Measurements from ENCODE around the gene PLAU.
"Not testable (repeated sequence)": the region's sequence is repeated elsewhere in the genome, so short reads cannot be mapped to it uniquely, and the experiment has no call there.

Gene PLAU

DNA sequence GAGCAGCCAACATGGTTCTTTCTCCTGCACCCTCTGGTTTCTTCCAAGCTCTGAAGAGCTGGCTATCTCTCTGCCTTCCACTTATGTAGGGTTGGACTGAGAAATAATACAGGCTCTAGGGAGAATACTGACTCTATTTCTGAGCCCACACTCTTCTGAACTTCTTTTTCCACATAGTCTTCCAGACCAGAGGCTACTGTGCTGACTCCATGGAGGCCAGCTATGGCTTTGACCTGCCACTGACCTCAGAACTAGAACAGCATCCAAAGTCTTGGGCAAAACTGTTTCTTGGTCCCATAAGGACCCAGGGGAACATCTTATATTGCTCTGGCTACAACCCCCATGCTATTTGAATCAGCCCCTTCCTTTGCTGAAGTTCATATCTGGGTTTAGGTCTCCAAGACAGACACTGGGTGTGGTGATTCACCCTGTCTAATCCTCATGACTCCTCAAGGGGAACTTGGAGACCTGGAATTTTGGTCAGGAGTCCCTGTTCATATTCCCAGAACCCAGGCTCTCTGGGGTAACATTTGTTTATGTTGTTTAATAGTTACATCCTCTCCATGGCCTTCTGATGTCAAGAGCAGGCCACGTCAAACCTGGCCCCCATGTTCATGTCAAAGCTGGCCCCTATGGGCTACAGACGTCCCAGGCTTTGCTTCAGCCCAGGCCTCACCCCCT lies 12.1 kb upstream of the PLAU start:
- DNase-seq (ENCODE audit: low spot score), result no peak

DNA sequence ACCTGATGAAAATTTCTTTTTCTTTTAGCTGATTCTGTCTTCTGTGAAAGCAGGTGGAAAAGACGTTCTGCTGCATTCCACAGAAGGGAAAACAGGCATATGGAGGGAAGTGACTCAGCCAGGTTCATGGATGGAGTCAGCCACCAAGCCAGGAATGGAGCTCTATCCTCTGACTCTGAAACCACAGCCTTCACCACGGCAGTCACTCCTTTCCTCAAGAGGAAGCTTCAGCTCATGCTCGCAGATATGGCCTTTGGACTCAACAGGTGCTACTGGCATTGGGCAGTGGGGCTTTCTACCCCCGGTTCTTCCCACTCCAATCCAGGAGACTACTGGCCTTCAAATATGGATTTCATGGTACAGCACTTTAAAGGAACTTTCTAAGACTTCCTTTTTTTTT lies 11.5 kb upstream of the PLAU start:
- DNase-seq (ENCODE audit: low spot score), result no peak

DNA sequence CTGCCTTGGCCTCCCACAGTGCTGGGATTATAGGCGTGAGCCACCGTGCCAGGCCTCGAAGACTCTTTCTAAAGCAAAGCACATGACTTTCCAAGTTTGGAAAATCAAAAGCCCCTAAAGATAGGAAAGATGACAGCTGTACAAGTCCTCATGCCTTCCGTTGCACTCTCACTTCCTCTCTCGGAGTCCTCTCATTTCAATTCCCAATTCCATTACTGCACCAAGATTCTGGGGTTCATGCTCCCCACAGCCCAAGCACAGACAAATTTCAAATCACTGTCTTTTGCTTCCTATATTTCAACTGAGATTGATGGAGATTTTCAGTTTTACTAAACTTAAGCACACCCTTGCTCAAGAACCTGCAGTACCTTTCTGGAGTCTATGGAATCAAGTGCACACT lies 10.9 kb upstream of the PLAU start:
- no peak for DNase-seq (ENCODE audit: low spot score)

GRCh38 chr10:73901261-73901660 lies 9.7 kb upstream of the PLAU start:
- no peak for DNase-seq (ENCODE audit: low spot score)

- no peak for DNase-seq (ENCODE audit: low spot score)
Observed at GRCh38 chr10:73902351-73902750, 8.6 kb upstream of the PLAU start.

- no peak for DNase-seq (ENCODE audit: low spot score)
Observed at GRCh38 chr10:73905256-73906020, 5.5 kb upstream of the PLAU start.

- peak; percentile 86 for DNase-seq (ENCODE audit: low spot score)
Observed at GRCh38 chr10:73906524-73907447, 4.1 kb upstream of the PLAU start.

- no peak for DNase-seq (ENCODE audit: low spot score)
Observed at GRCh38 chr10:73907841-73908517, 3.0 kb upstream of the PLAU start.

GRCh38 chr10:73908853-73909539 lies 1.9 kb upstream of the PLAU start:
- DNase-seq (ENCODE audit: low spot score), result no peak

DNA sequence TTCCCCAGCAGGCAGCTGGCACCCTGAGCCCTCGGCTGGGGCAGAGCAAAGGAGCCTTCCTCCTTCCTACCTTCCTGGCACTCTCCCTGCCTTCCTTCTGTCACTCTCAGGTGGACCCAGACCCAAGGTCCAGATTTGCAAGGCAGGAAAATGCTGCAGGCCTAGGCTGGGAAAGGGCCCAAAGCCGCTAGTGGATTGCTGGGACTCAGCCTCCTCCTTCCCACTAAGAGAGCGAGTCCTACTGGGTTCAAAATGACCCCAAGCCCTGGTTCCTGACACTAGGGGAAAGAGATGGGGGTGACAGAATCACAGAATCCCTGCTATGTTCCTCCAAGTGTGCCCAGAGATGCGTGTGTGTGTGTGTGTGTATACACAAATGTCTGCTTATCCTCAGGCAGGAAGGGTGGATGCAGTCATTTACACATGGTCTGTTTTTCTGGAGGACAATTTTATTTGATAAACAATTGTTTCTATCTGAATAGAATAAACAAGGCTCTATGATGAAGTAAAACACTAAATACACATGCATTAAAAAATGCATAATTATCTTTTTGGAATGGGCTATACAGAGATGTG lies 1.3 kb upstream of the PLAU start:
- DNase-seq (ENCODE audit: low spot score), result no peak

GRCh38 chr10:73910401-73910763 lies 550 bp upstream of the PLAU start:
- no peak for DNase-seq (ENCODE audit: low spot score)

DNA sequence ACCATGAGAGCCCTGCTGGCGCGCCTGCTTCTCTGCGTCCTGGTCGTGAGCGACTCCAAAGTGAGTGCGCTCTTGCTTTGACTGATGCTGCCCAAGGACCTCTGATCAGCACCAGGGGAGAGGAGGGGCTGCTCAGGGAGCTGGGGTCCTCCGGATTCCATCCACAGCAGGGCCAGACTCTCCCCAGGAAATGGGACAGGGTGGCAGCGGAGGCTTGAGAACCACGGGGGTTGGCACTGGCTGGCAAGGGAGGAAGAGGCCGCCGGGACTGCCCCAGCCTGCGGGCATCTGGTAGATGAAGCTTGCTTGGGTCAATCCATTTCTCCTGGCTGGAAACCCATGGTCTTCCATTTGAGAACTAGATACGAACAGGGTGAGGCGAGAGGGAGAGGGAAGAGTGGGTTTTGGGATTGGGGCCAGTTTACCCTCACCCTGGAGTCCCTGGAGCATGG lies 647 bp downstream of the PLAU start:
- no peak for DNase-seq (ENCODE audit: low spot score)

GRCh38 chr10:73914036-73914435 lies 3.1 kb downstream of the PLAU start:
- DNase-seq (ENCODE audit: low spot score), result no peak

DNA sequence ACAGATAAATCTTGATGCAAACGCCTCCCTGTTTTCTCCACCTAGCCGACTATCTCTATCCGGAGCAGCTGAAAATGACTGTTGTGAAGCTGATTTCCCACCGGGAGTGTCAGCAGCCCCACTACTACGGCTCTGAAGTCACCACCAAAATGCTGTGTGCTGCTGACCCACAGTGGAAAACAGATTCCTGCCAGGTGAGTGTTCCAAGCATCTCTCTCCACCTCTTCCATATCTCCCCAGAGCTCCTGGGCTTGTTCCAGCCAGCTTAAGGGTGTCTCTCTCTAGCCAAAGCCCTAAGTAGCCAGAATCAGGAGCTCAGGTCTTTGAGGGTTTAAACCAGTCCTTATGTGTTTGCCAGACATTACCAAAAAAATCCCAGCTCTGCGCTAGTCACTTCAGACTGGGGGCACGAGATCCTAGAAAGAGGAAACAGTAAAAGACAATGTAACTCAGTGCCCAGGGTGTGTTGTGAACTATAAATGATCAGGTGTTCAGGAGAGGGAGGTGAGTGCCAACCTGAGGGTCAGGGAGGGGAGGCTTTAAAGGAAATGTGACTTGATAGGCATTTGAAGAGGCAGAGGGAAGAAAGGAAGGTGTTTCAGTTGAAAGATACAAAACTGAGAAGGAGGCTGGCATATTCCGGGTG lies 4.4 kb downstream of the PLAU start:
- DNase-seq (ENCODE audit: low spot score), result no peak

- DNase-seq (ENCODE audit: low spot score), result no peak
Observed at GRCh38 chr10:73916761-73917470, 6.0 kb downstream of the PLAU start.

DNA sequence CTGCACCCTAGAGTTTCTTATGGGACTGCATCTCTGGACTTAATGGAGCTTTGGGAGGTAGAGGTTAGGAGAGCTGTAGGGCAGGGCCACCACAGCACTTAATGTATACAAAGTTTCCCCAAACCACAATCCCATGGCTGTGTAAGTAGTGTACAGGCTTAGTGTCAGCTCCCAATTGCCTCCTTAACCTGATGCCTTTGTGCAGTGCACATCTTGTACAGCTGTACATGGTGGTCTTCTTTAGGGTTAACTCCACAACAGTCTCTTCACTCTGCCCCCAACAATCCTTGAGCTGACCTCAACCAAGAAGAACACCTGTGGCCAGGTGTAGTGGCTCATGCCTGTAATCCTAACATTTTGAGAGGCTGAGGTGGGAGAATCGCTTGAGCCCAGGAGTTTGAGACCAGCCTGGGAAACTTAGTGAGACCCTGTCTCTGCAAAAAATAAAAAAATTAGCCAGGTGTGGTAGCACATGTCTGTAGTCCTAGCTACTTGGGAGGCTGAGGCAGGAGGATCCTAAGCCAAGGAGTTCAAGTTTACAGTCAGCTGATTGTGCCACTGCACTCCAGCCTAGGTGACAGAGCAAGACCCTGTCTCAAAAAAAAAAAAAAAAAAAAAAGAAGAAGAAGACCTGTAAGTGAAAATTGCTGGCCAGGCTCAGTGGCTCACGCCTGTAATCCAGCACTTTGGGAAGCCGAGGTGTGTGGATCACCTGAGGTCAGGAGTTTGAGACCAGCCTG lies 6.8 kb downstream of the PLAU start:
- DNase-seq (ENCODE audit: low spot score), result no peak

DNA sequence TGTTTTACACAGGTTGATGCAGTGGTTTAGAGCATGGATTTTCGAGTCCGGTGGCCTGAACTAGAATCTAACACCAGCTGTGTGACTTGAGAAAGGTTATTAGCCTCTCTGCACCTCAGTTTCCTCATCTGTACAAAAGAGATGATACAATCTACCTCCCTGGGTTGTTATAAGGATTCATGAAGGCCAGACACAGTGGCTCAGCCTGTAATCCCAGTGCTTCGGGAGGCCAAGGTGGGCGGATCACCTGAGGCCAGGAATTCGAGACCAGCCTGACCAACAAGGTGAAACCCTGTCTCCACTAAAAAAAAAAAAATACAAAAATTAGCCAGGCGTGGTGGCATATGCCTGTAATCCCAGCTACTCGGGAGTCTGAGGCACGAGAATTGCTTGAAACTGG lies 8.5 kb downstream of the PLAU start:
- not testable (repeated sequence) for DNase-seq (ENCODE audit: low spot score)

DNA sequence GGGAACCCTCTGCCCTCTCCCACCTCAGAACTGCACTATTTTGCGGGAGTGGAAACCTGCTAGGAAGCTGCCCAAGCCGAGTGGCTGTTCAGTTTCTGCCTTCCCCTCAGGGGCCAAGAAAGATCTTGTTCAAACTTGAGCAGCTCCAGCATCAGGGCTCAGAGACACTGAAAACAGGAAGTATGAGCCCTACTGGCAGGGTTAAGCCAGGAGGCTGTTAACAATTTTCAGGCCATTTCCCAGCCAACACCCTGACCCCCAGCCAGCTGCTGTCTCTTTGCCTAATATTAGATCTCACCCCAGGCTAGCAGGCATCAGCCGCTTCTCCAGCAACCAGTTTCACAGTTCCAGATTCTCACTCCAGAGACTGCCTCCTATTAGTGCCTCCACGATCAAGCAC lies 9.2 kb downstream of the PLAU start:
- DNase-seq (ENCODE audit: low spot score), result no peak
